K562 (cell line): ENCODE data around the gene C18orf32. TPM values are rescaled to one million over a fixed set of nuclear protein-coding genes. Genes with fewer than 3 reads are reported as not detected.

Experiments
- ATAC-seq: fragments of 200-7000 bp; cut with Tn5 transposase; 3 replicates; pipeline ENCODE4 v1.9.1; 2020; ENCODE audit warnings: moderate library complexity
- BruUV-seq: library from RNA; stranded (reverse); fragments of 400-500 nt; replicated peaks from 2 replicates; lab custom pipeline; 2021; lab: Mats Ljungman, UMichigan
- CTCF ChIA-PET: fragments of 300-600 bp; formaldehyde crosslinking; extraction: SDS; loops from one replicate; lab custom pipeline; 2021; ENCODE audit warnings: low intra/inter-chr PET ratio; lab: Yijun Ruan, JAX
- POLR2A ChIA-PET: fragments of 300-600, 350-650 bp; sonication (Branson Sonifier 250); formaldehyde crosslinking; extraction: SDS; loops from one replicate; lab custom pipeline; 2021; ENCODE audit warnings: antibody characterized with exemption, inconsistent platforms; lab: Yijun Ruan, JAX
- DNase-seq, 4 experiments: peaks; one replicate each; pipeline versions ENCODE4 v3.0.0 to v3.0.0-alpha.2; 2011 to 2018; ENCODE audit warnings: low spot score in 3 of 4, mixed read lengths in 3 of 4; ENCODE audit errors: extremely low read depth in 1 of 4
- FAIRE-seq: peaks from 2 replicates; lab custom pipeline; 2011; peaks lifted over from hg19 to GRCh38; lab: Jason Lieb, UNC
- H2AFZ ChIP-seq: 2 replicates; pipeline ENCODE4 v1.6.0; 2011; ENCODE audit warnings: low read depth, low read length, control low read depth, inconsistent platforms
- H3K27ac ChIP-seq: fragments of 200-600 bp; 3 replicates; pipeline ENCODE4 v1.8.0; 2011; ENCODE audit warnings: low read depth, mild to moderate bottlenecking, control low read depth, inconsistent platforms, low read length, moderate library complexity, mixed read lengths; ENCODE audit errors: extremely low read depth
- H3K27me3 ChIP-seq, 2 experiments: fragments of 300-600 bp in 1 of 2; 2 replicates in 1 of 2; 3 replicates in 1 of 2; pipeline versions ENCODE4 v1.6.0 to v1.8.0; 2011; ENCODE audit warnings: inconsistent platforms in 2 of 2, low read length in 2 of 2, mild to moderate bottlenecking in 1 of 2, mixed read lengths in 1 of 2, moderate library complexity in 1 of 2; ENCODE audit not compliant: control insufficient read depth in 2 of 2, insufficient read depth in 2 of 2
- H3K36me3 ChIP-seq: fragments of 300-600 bp; 3 replicates; pipeline ENCODE4 v1.8.0; 2011; ENCODE audit warnings: mild to moderate bottlenecking, low read length, inconsistent platforms; ENCODE audit not compliant: control insufficient read depth, insufficient read depth
- H3K4me1 ChIP-seq, 2 experiments: fragments of 200-600 bp in 1 of 2; replicated peaks in 1 of 2; 2 replicates in 1 of 2; 3 replicates in 1 of 2; pipeline versions ENCODE4 v1.5.1 to v1.8.0; 2011; ENCODE audit warnings: inconsistent platforms in 2 of 2, low read length in 2 of 2, mild to moderate bottlenecking in 1 of 2, mixed read lengths in 1 of 2, moderate library complexity in 1 of 2; ENCODE audit not compliant: control insufficient read depth in 2 of 2, insufficient read depth in 2 of 2
- H3K4me2 ChIP-seq: 2 replicates; pipeline ENCODE4 v1.6.1; 2011; ENCODE audit warnings: low read length, control low read depth, inconsistent platforms, mixed read lengths; ENCODE audit not compliant: insufficient read depth
- H3K4me3 ChIP-seq: fragments of 200-600 bp; sonication (generic), shearing (Covaris generic); 2 replicates; pipeline ENCODE4 v1.5.1; 2016; ENCODE audit warnings: control low read depth, inconsistent platforms
- H3K79me2 ChIP-seq: fragments of 200-600 bp; 3 replicates; pipeline ENCODE4 v1.8.0; 2011; ENCODE audit warnings: low read length, inconsistent platforms; ENCODE audit not compliant: control insufficient read depth, insufficient read depth
- H3K9ac ChIP-seq, 2 experiments: 2 replicates each; pipeline versions ENCODE4 v1.6.0 to v1.6.1; 2011; ENCODE audit warnings: low read depth in 2 of 2, low read length in 2 of 2, control low read depth in 1 of 2, inconsistent platforms in 1 of 2, mild to moderate bottlenecking in 1 of 2, mixed read lengths in 1 of 2; ENCODE audit not compliant: insufficient read depth in 1 of 2
- H3K9me1 ChIP-seq: one replicate; pipeline ENCODE4 v1.6.0; 2011; ENCODE audit warnings: inconsistent platforms, mild to moderate bottlenecking, low read length, moderate library complexity; ENCODE audit not compliant: control insufficient read depth, insufficient read depth
- H3K9me3 ChIP-seq: replicated peaks from 2 replicates; pipeline ENCODE4 v1.5.1; 2011; ENCODE audit warnings: low read depth, low read length, inconsistent platforms; ENCODE audit not compliant: control insufficient read depth, insufficient read depth
- H4K20me1 ChIP-seq: replicated peaks from 2 replicates; pipeline ENCODE4 v1.6.1; 2011; ENCODE audit warnings: low read length, inconsistent platforms, mixed read lengths; ENCODE audit not compliant: control insufficient read depth, insufficient read depth
- CREM ChIP-seq: IDR thresholded peaks from 2 replicates; pipeline ENCODE4 v1.6.1; 2014; ENCODE audit warnings: antibody characterized with exemption, low read depth
- ESRRA ChIP-seq: fragments of 450-650 bp; IDR thresholded peaks from 2 replicates; pipeline ENCODE4 v1.6.1; 2014; ENCODE audit warnings: low read depth, mild to moderate bottlenecking, moderate library complexity, borderline replicate concordance
- HIVEP1 ChIP-seq: fragments of 250-450 bp; sonication (Bioruptor Pico); IDR thresholded peaks from 2 replicates; pipeline ENCODE4 v1.4.0; 2020; ENCODE audit warnings: mild to moderate bottlenecking
- KAT7 ChIP-seq: sonication (generic); formaldehyde crosslinking; IDR thresholded peaks from 2 replicates; pipeline ENCODE4 v1.8.0; 2022; ENCODE audit warnings: missing genetic modification reagents, mild to moderate bottlenecking, borderline replicate concordance
- MAZ ChIP-seq, 2 experiments: fragments of 450-650 bp in 1 of 2; sonication (generic) in 1 of 2; formaldehyde crosslinking; IDR thresholded peaks in 1 of 2; conservative IDR thresholded peaks in 1 of 2; 2 replicates each; pipeline versions ENCODE4 v1.4.0 to v1.5.0; 2020; ENCODE audit warnings: mild to moderate bottlenecking in 1 of 2, missing genetic modification reagents in 1 of 2
- RAD21 ChIP-seq, 2 experiments: fragments of 250-450 bp in 1 of 2; fragments of 450-650 bp in 1 of 2; sonication (Bioruptor Pico) in 1 of 2; formaldehyde crosslinking in 1 of 2; IDR thresholded peaks in 1 of 2; conservative IDR thresholded peaks in 1 of 2; 2 replicates each; pipeline versions ENCODE4 v1.4.0 to v1.8.0; 2020 to 2022; ENCODE audit warnings: mild to moderate bottlenecking in 2 of 2, moderate library complexity in 1 of 2
- SMARCE1 ChIP-seq: fragments of 450-650 bp; IDR thresholded peaks from 2 replicates; pipeline ENCODE4 v1.7.1; 2016; ENCODE audit warnings: mild to moderate bottlenecking
- SREBF1 ChIP-seq: fragments of 150-350 bp; IDR thresholded peaks from 2 replicates; pipeline ENCODE4 v1.6.1; 2014; ENCODE audit warnings: antibody characterized with exemption, low read depth, low read length, borderline replicate concordance
- TAF7 ChIP-seq: fragments of 450-650 bp; IDR thresholded peaks from 2 replicates; pipeline ENCODE4 v1.6.1; 2016; ENCODE audit warnings: missing genetic modification characterization, missing compliant biosample characterization
- TBP ChIP-seq: optimal IDR thresholded peaks from 2 replicates; pipeline ENCODE3; 2011; ENCODE audit warnings: low read depth, low read length, improper control_type of control experiment
- ZKSCAN3 ChIP-seq: fragments of 250-450 bp; sonication (Bioruptor Pico); IDR thresholded peaks from 2 replicates; pipeline ENCODE4 v1.4.0; 2020
- ZNF282 ChIP-seq: sonication (generic); formaldehyde crosslinking; IDR thresholded peaks from 2 replicates; pipeline ENCODE4 v1.8.1; 2023; ENCODE audit warnings: missing genetic modification reagents
- WGBS: fragments of 100-300 bp; shearing (Covaris generic); methylation state at CpG from one replicate; pipeline ENCODE4 v1.1.6; 2016; ENCODE audit warnings: low coverage, mixed read lengths; ENCODE audit not compliant: insufficient coverage; ENCODE audit errors: missing lambda C conversion rate; 5-methylcytosine and 5-hydroxymethylcytosine counted together
- in situ Hi-C: fragments of 300-500 bp; cut with MboI; formaldehyde crosslinking; loops from 4 replicates; pipeline ENCODE4 v1.15.0; 2018; ENCODE audit warnings: inconsistent platforms, mixed read lengths
- intact Hi-C: fragments of 100-400 bp; cut with micrococcal nuclease; formaldehyde crosslinking; loops from 2 replicates; pipeline ENCODE4 v1.14.2; 2022
- polyA plus RNA-seq, 8 experiments: library from polyadenylated mRNA; depleted of rRNA in 4 of 8; stranded (reverse) in 5 of 8; unstranded in 3 of 8; fragments of >200 nt; fragmentation: Nextera tagmentation in 2 of 8; fragmentation: Illumina TruSeq in 1 of 8; extraction: Ambion mirVana in 2 of 8; extraction: Trizol in 1 of 8; gene quantifications; 2 replicates each; pipeline versions ENCODE4 v1.2.1 to v1.2.3, GENCODE V29; 2011 to 2014; ENCODE audit warnings: inconsistent platforms in 1 of 8, missing spikeins in 1 of 8
- total RNA-seq, 7 experiments: library from RNA; depleted of rRNA in 6 of 7; stranded (reverse); fragments of >200 nt in 6 of 7; fragmentation: Illumina TruSeq in 2 of 7; extraction: Trizol in 2 of 7; gene quantifications; 2 replicates each; pipeline versions ENCODE4 v1.2.1 to v1.2.3, GENCODE V29; 2011 to 2021; ENCODE audit warnings: low replicate concordance in 1 of 7
- TF ChIP-seq, protein P1 (sequence below), 2 experiments: fragments of 150-350 bp in 1 of 2; IDR thresholded peaks; 2 replicates each; pipeline ENCODE4 v1.6.1; 2012 to 2016; ENCODE audit warnings: low read depth in 2 of 2, low read length in 2 of 2, mild to moderate bottlenecking in 1 of 2, moderate library complexity in 1 of 2
- TF ChIP-seq, protein P2 (sequence below): fragments of 450-650 bp; IDR thresholded peaks from 2 replicates; pipeline ENCODE4 v1.6.1; 2018; ENCODE audit not compliant: partially characterized antibody

Gene C18orf32
- total and polyA plus RNA-seq, 9 of the 15 experiments (the other 6 are each of a cell fraction or from before 2014, with no cell fraction given) = 8.5 to 35.0 (median 20.4) TPM

DNA sequence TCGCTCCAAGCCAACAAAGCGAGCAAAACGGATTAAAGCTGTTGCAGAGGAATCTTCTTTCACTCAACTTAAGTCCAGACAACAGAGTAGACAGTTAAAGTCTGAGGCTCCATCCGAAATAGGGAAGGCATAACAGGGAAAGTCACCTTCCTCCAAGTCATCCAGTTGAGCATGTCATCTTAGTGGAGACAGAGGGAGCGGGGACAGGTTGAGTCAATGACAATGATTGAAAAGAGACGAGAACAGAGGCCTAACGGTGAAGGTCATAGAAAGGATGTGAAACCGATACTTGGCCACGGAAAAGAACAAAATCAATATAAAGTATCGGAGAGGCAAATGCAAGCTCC is 455 bp downstream of the C18orf32 start:
- peaks cover 12% of the 10 kb centered on the region; the same call in 1 of the 2 replicates for H4K20me1 ChIP-seq
- peak overlapping the region; percentile 74 for H3K4me3 ChIP-seq
- H3K4me1 ChIP-seq = peaks cover 0 to 6% of the 10 kb centered on the region in 2 experiments; a peak in 4 of 5 replicates
- CTCF ChIA-PET = no interaction called here
- H3K27me3 ChIP-seq = no peaks in the 10 kb centered on the region
- no peaks in the 10 kb centered on the region for H3K9me1 ChIP-seq
- peak overlapping the region; percentile 68 for H2AFZ ChIP-seq
- no peaks in the 10 kb centered on the region for H3K9me3 ChIP-seq
- in situ Hi-C loops = no loop called here
- intact Hi-C loops = no loop called here
- ATAC-seq (peak; percentile 16), FAIRE-seq (no peak), DNase-seq (no peak)
- peak overlapping the region; percentile 99 for H3K4me2 ChIP-seq
- WGBS = 0% methylated on average over 10 of the region's 10 CpGs
- POLR2A ChIA-PET = interaction anchor here (0.6 to 1.3 kb wide), 7 partner anchors 9 to 886 kb away, joined by 3 to 6 read pairs (median 5); no protein-coding TSS in a partner anchor
- H3K9ac ChIP-seq = peak overlapping the region; percentile 77 to 92; a peak in 3 of 4 replicates
- peak overlapping the region; percentile 72 for H3K27ac ChIP-seq
- no TSS peak for BruUV-seq
- H3K36me3 ChIP-seq = peaks cover 61% of the 10 kb centered on the region
- peaks cover 58% of the 10 kb centered on the region for H3K79me2 ChIP-seq
- TF ChIP-seq ZNF282 = no peak
- TF ChIP-seq, protein P1, sequence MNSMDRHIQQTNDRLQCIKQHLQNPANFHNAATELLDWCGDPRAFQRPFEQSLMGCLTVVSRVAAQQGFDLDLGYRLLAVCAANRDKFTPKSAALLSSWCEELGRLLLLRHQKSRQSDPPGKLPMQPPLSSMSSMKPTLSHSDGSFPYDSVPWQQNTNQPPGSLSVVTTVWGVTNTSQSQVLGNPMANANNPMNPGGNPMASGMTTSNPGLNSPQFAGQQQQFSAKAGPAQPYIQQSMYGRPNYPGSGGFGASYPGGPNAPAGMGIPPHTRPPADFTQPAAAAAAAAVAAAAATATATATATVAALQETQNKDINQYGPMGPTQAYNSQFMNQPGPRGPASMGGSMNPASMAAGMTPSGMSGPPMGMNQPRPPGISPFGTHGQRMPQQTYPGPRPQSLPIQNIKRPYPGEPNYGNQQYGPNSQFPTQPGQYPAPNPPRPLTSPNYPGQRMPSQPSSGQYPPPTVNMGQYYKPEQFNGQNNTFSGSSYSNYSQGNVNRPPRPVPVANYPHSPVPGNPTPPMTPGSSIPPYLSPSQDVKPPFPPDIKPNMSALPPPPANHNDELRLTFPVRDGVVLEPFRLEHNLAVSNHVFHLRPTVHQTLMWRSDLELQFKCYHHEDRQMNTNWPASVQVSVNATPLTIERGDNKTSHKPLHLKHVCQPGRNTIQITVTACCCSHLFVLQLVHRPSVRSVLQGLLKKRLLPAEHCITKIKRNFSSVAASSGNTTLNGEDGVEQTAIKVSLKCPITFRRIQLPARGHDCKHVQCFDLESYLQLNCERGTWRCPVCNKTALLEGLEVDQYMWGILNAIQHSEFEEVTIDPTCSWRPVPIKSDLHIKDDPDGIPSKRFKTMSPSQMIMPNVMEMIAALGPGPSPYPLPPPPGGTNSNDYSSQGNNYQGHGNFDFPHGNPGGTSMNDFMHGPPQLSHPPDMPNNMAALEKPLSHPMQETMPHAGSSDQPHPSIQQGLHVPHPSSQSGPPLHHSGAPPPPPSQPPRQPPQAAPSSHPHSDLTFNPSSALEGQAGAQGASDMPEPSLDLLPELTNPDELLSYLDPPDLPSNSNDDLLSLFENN (IDR thresholded peaks at IDR 0.05; ENCODE audit: low read depth in 2 of 2, low read length in 2 of 2) = no peak
- TF ChIP-seq ZKSCAN3 (CRISPR knock-in tag) = no peak
- no peak for TF ChIP-seq MAZ (CRISPR knock-in tag; conservative IDR thresholded peaks at IDR 0.05 in 1 of 2, IDR thresholded peaks at IDR 0.05 in 1 of 2)
- TF ChIP-seq ESRRA = 0 out of 2 replicates have a peak, but pooled peaks have one; percentile 4
- no peak for TF ChIP-seq RAD21 (CRISPR knock-in tag; conservative IDR thresholded peaks at IDR 0.05 in 1 of 2, IDR thresholded peaks at IDR 0.05 in 1 of 2)
- no peak for TF ChIP-seq HIVEP1
- TF ChIP-seq, protein P2, sequence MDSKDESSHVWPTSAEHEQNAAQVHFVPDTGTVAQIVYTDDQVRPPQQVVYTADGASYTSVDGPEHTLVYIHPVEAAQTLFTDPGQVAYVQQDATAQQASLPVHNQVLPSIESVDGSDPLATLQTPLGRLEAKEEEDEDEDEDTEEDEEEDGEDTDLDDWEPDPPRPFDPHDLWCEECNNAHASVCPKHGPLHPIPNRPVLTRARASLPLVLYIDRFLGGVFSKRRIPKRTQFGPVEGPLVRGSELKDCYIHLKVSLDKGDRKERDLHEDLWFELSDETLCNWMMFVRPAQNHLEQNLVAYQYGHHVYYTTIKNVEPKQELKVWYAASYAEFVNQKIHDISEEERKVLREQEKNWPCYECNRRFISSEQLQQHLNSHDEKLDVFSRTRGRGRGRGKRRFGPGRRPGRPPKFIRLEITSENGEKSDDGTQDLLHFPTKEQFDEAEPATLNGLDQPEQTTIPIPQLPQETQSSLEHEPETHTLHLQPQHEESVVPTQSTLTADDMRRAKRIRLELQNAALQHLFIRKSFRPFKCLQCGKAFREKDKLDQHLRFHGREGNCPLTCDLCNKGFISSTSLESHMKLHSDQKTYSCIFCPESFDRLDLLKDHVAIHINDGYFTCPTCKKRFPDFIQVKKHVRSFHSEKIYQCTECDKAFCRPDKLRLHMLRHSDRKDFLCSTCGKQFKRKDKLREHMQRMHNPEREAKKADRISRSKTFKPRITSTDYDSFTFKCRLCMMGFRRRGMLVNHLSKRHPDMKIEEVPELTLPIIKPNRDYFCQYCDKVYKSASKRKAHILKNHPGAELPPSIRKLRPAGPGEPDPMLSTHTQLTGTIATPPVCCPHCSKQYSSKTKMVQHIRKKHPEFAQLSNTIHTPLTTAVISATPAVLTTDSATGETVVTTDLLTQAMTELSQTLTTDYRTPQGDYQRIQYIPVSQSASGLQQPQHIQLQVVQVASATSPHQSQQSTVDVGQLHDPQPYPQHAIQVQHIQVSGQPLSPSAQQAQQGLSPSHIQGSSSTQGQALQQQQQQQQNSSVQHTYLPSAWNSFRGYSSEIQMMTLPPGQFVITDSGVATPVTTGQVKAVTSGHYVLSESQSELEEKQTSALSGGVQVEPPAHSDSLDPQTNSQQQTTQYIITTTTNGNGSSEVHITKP = no peak
- TF ChIP-seq KAT7 (CRISPR knock-in tag) = no peak
- TF ChIP-seq SREBF1 = no peak
- TF ChIP-seq TAF7 = no peak
- TF ChIP-seq TBP = no peak
- no peak for TF ChIP-seq SMARCE1
- 0 out of 2 replicates have a peak, but pooled peaks have one; percentile 8 for TF ChIP-seq CREM
